ENCODE results near the gene XXYLT1. TPM values are rescaled to one million over a fixed set of nuclear protein-coding genes. Genes with fewer than 3 reads are reported as not detected.

The XXYLT1 gene
- total RNA-seq, 4 donors from 2014 or later = 9.6 to 17.7 (median 13.2) TPM

DNA sequence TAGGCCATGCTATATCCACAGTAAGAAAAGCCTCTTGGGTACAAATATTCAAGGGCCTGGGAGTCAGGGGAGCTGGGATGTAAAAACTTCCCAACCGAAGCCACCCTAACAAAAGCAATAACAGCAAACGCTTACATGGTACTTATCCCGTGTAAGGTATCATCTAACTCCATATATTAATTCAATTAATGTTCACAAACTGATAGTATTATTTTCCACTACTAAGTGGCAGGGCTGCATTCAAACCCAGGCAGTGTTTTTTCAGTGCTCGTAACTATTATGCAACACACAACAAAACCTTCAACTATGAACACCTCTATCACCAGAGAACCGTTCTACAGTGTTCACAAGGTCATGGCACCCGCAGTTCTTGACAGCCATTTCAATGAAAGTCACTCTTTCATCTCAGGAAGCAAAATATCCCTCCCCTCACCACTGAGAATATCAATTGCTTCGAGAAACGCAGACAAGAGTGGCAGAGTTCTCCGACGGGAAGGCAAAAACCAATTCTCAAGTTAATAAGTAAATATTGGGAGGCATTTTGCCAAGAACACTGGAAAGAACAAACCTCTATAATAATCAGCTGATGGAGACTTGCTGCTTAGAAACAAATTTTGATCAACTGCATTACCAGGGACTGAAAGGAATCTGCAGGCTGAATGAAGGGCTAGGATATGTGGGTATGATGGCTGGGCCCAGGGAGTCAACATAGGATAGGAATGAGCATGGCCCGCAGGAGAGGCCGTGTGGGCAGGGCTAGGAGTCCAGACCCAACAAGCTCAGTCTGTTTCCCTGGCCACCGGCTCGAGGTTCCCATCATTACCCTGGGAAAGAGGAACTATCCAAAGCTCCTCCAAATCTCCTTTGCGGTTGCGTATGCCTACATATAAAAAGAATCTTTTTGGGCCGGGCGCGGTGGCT, 72.3 kb downstream of the XXYLT1 start:
- Histone ChIP-seq H3K4me1 (peaks cover 0 to 26% (median 9%) of the 10 kb centered on the region in 4 donors), H3K36me3 (no peaks in the 10 kb centered on the region), H3K27me3 (no peaks in the 10 kb centered on the region), H3K4me3 (no peak overlapping the region), H3K9me3 (no peaks in the 10 kb centered on the region), H3K27ac (no peak overlapping the region)
- 79 to 82% methylated on average over 19 of the region's 19 CpGs for WGBS, 2 donors
- TF ChIP-seq, protein P1, sequence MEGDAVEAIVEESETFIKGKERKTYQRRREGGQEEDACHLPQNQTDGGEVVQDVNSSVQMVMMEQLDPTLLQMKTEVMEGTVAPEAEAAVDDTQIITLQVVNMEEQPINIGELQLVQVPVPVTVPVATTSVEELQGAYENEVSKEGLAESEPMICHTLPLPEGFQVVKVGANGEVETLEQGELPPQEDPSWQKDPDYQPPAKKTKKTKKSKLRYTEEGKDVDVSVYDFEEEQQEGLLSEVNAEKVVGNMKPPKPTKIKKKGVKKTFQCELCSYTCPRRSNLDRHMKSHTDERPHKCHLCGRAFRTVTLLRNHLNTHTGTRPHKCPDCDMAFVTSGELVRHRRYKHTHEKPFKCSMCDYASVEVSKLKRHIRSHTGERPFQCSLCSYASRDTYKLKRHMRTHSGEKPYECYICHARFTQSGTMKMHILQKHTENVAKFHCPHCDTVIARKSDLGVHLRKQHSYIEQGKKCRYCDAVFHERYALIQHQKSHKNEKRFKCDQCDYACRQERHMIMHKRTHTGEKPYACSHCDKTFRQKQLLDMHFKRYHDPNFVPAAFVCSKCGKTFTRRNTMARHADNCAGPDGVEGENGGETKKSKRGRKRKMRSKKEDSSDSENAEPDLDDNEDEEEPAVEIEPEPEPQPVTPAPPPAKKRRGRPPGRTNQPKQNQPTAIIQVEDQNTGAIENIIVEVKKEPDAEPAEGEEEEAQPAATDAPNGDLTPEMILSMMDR (IDR thresholded peaks at IDR 0.05) = no peak
- no peak for TF ChIP-seq POLR2A (IDR thresholded peaks at IDR 0.05)
- no peak for TF ChIP-seq EP300 (IDR thresholded peaks at IDR 0.05)
- DNase-seq (ENCODE audit: low spot score in 2 of 2) = no peak

DNA sequence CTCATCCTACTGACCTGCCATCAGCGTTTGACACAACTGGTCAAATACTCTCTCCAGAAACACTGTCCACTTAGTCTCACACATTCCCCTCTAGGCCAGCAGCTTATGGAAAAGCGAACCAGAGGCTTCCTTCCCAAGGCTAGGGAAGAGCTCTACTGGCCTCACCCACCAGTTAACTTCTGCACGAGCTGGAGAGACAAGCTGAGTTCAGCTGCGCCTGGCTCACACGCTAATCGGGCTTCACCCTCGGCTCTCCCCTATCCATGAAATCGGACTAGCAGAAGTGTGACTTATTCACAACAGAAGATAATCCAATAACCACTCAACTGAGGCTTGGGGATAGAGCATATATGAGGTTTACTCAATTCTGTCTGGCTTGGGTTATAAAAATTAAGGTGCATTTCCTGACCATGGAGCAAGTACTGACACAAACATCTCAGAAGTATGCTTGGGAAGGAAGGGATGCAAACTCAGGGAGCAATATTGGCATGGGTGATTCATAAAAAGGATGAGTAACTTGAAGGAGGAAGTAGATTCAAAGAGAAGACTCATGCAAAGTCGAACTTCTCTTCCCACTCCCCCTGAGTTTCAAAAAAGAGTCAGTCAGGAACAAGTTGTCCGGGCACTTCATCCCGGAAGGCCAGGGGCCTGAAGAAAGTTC, 73.1 kb downstream of the XXYLT1 start:
- Histone ChIP-seq H3K9me3 (no peaks in the 10 kb centered on the region), H3K4me1 (peaks cover 0 to 26% (median 9%) of the 10 kb centered on the region in 4 donors), H3K4me3 (no peak overlapping the region), H3K27me3 (no peaks in the 10 kb centered on the region), H3K27ac (no peak overlapping the region), H3K36me3 (no peaks in the 10 kb centered on the region)
- DNase-seq (ENCODE audit: low spot score in 2 of 2) = no peak
- TF ChIP-seq POLR2A (IDR thresholded peaks at IDR 0.05) (no peak), EP300 (IDR thresholded peaks at IDR 0.05) (no peak)
- TF ChIP-seq, protein P1 (IDR thresholded peaks at IDR 0.05) = no peak
- WGBS, 2 donors = 83 to 91% methylated on average over 11 of the region's 11 CpGs

DNA sequence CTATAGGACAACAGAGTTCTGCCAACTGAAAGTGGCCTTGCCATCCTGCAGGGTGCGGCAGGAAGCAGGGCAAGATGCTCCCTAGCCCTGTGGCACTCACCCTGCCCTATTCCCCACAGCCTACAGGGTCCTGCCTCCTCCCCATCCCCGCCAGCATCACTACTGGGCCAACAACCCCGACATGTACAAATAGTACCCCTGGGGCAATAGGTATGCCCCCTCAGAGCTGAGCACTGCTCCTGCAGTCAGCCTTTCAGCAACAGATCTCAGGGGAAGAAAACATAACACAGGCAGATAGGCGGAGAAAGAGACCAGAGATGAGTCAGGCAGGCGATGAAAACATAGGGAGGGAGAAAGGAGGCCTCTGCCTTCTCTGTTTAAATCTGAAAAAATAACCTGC, 74.7 kb downstream of the XXYLT1 start:
- no peak for TF ChIP-seq EP300 (IDR thresholded peaks at IDR 0.05)
- TF ChIP-seq, protein P1 (IDR thresholded peaks at IDR 0.05) = no peak
- TF ChIP-seq POLR2A (IDR thresholded peaks at IDR 0.05) = no peak
- Histone ChIP-seq H3K4me1 (peaks cover 0 to 26% (median 9%) of the 10 kb centered on the region in 4 donors), H3K4me3 (no peak overlapping the region), H3K36me3 (no peaks in the 10 kb centered on the region), H3K9me3 (peaks cover 0 to 8% (median 0%) of the 10 kb centered on the region in 4 donors), H3K27ac (no peak overlapping the region), H3K27me3 (no peaks in the 10 kb centered on the region)
- no peak for DNase-seq (ENCODE audit: low spot score in 2 of 2)
- 80 to 88% methylated on average over 5 of the region's 5 CpGs for WGBS, 2 donors

DNA sequence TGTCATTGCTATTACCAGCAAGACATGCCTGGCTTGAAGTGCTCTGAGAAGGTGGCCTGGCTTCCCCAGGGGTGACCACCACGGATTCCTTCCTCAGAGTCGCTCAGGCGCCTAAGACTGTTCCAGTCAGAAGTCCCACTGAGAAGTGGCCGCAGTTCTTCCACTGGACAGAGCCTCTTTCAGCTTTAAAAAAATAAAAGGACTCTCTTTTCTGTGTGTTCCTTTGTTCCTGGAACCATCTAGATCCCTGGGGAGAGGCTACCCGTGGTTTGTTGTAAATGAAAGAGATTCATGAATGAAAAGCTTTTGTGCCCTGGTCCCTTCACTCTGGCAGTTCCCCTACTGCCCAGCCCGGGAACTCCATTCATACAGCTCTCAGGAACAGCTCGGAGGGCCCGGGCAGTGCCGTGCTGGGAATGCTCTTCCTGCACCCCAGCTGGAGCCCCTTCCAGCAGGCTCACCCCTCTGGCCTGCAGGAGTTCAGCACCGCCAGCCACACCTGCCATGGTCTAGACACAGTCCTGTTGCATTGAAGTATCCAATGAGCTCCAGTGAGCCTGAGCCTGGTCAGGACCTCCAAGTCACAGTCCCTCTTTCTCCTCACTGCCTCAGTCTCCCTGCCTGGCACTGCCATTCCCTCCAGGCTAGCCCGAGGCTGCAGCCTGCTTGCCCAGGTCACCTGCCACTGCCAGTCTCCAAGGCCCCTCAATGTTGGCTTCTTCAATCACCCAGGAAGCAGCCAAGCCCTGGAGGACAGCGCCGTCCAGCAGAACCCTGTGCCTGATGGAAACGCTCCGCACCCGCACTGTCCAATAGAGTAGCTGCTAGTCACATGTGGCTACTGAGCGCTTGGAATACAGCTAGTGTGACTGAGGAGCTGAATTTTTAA, 75.4 kb downstream of the XXYLT1 start:
- WGBS, 2 donors = 60% methylated on average over 17 of the region's 17 CpGs
- peak in 1 of 2 donors; percentile 40 for DNase-seq (ENCODE audit: low spot score in 2 of 2)
- H3K27ac ChIP-seq = no peak overlapping the region

More for the DNA sequence above, 75.4 kb downstream of the XXYLT1 start:
- H3K4me1 ChIP-seq = peaks cover 0 to 26% (median 9%) of the 10 kb centered on the region in 4 donors
- peaks cover 0 to 15% (median 1%) of the 10 kb centered on the region in 4 donors for H3K9me3 ChIP-seq
- no peak overlapping the region for H3K4me3 ChIP-seq
- peaks cover 0 to 3% (median 0%) of the 10 kb centered on the region in 3 donors for H3K36me3 ChIP-seq
- H3K27me3 ChIP-seq = no peaks in the 10 kb centered on the region
- TF ChIP-seq, protein P1 (IDR thresholded peaks at IDR 0.05) = peak in 2 of 5 experiments; percentile 24 to 28
- no peak for TF ChIP-seq EP300 (IDR thresholded peaks at IDR 0.05)
- no peak for TF ChIP-seq POLR2A (IDR thresholded peaks at IDR 0.05)

All from tibial nerve (tissue), 4 donors.